Ascending aorta (tissue), 2 donors: Measurements from ENCODE around the gene DHRSX. TPM values are rescaled to one million over a fixed set of nuclear protein-coding genes. Genes with fewer than 3 reads are reported as not detected.
"Not testable (repeated sequence)": the region's sequence is repeated elsewhere in the genome, so short reads cannot be mapped to it uniquely, and the experiment has no call there.

Experiments used
- DNase-seq, 2 donors: peaks; one replicate each; pipeline ENCODE4 v3.0.0-alpha.2; 2019; ENCODE audit warnings: low spot score in 2 of 2
- H3K27ac ChIP-seq, 2 donors: fragments of 200-600 bp; sonication (generic); one replicate each; pipeline ENCODE4 v1.5.1; 2016 to 2017; ENCODE audit warnings: mild to moderate bottlenecking in 1 of 2
- H3K27me3 ChIP-seq: fragments of 200-600 bp; sonication (generic); one replicate; pipeline ENCODE4 v1.5.1; 2017
- H3K36me3 ChIP-seq, 2 donors: fragments of 200-600 bp; sonication (generic); one replicate each; pipeline ENCODE4 v1.5.1; 2016
- H3K4me1 ChIP-seq, 2 donors: fragments of 200-600 bp; sonication (generic); one replicate each; pipeline ENCODE4 v1.5.1; 2016 to 2017; ENCODE audit warnings: mild to moderate bottlenecking in 1 of 2
- H3K4me3 ChIP-seq, 2 donors: fragments of 200-600 bp; sonication (generic); one replicate each; pipeline ENCODE4 v1.5.1; 2016 to 2017; ENCODE audit warnings: mild to moderate bottlenecking in 1 of 2
- H3K9me3 ChIP-seq, 2 donors: fragments of 200-600 bp; sonication (generic); one replicate each; pipeline ENCODE4 v1.5.1; 2016
- intact Hi-C: fragments of 100-400 bp; cut with DNase I; formaldehyde crosslinking; loops from one replicate; pipeline ENCODE4 v1.15.1; 2023
- total RNA-seq: library from RNA; depleted of rRNA; stranded (reverse); fragments of >200 nt; gene quantifications from one replicate; pipeline ENCODE4 v1.1.0, GENCODE V29; 2016
- TF ChIP-seq, protein P1 (sequence below), 3 experiments: fragments of 200-600 bp in 2 of 3; fragments of 450-650 bp in 1 of 3; sonication (generic) in 2 of 3; IDR thresholded peaks; one replicate each; pipeline ENCODE4 v1.5.1; 2016 to 2019; ENCODE audit warnings: antibody characterized with exemption in 3 of 3, mild to moderate bottlenecking in 1 of 3, moderate library complexity in 1 of 3

Gene DHRSX
- total RNA-seq, 1 donor from 2014 or later = 13.4 TPM

DNA sequence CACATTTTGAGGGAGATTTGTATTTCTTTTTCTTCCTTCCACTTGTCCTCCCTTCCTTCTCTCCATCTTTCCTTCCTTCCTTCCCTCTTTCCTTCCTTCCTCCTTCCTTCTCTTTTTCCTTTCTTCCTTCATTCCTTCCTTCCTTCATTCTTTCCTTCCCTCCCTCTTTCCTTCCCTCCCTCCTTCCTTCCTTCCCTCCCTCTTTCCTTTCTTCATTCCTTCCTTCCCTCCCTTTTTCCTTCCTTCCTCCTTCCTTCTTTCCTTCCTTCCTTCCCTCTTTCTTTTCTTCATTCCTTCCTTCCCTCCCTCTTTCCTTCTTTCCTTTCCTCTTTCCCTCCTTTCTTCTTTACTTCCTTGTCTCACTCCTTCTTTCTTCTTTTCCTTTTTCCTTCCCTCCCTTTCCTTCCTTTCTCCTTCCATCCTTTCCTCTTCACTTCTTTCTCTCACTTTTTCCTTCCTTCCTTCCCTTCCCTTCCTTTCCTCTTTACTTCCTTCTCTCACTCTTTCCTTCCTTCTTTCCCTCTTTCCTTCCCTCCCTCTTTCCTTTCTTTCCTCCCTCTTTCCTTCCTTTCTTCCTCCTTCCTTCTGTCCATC lies 74.4 kb downstream of the DHRSX start:
- TF ChIP-seq, protein P1, sequence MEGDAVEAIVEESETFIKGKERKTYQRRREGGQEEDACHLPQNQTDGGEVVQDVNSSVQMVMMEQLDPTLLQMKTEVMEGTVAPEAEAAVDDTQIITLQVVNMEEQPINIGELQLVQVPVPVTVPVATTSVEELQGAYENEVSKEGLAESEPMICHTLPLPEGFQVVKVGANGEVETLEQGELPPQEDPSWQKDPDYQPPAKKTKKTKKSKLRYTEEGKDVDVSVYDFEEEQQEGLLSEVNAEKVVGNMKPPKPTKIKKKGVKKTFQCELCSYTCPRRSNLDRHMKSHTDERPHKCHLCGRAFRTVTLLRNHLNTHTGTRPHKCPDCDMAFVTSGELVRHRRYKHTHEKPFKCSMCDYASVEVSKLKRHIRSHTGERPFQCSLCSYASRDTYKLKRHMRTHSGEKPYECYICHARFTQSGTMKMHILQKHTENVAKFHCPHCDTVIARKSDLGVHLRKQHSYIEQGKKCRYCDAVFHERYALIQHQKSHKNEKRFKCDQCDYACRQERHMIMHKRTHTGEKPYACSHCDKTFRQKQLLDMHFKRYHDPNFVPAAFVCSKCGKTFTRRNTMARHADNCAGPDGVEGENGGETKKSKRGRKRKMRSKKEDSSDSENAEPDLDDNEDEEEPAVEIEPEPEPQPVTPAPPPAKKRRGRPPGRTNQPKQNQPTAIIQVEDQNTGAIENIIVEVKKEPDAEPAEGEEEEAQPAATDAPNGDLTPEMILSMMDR (IDR thresholded peaks at IDR 0.05) = no peak
- Histone ChIP-seq H3K27ac (no peak overlapping the region), H3K4me1 (no peaks in the 10 kb centered on the region), H3K36me3 (peaks cover 6 to 22% of the 10 kb centered on the region in 2 donors), H3K4me3 (no peak overlapping the region), H3K27me3 (no peaks in the 10 kb centered on the region), H3K9me3 (no peaks in the 10 kb centered on the region)
- intact Hi-C loops = no loop called here
- no peak for DNase-seq

GRCh38 chrX:2425286-2426071 lies 75.3 kb downstream of the DHRSX start:
- peaks cover 6 to 22% of the 10 kb centered on the region in 2 donors for H3K36me3 ChIP-seq
- no peaks in the 10 kb centered on the region for H3K9me3 ChIP-seq
- TF ChIP-seq, protein P1 (IDR thresholded peaks at IDR 0.05) = no peak
- no peak overlapping the region for H3K27ac ChIP-seq
- DNase-seq = no peak
- H3K27me3 ChIP-seq = no peaks in the 10 kb centered on the region
- no peak overlapping the region for H3K4me3 ChIP-seq
- intact Hi-C loops = no loop called here
- H3K4me1 ChIP-seq = no peaks in the 10 kb centered on the region

GRCh38 chrX:2424317-2424716 lies 76.5 kb downstream of the DHRSX start:
- Histone ChIP-seq H3K9me3 (no peaks in the 10 kb centered on the region), H3K27me3 (no peaks in the 10 kb centered on the region), H3K36me3 (peaks cover 6 to 22% of the 10 kb centered on the region in 2 donors), H3K4me1 (no peaks in the 10 kb centered on the region), H3K4me3 (no peak overlapping the region), H3K27ac (no peak overlapping the region)
- intact Hi-C loops = no loop called here
- no peak for DNase-seq
- TF ChIP-seq, protein P1 (IDR thresholded peaks at IDR 0.05) = no peak

- Histone ChIP-seq H3K36me3 (peaks cover 6 to 22% of the 10 kb centered on the region in 2 donors), H3K27me3 (no peaks in the 10 kb centered on the region), H3K4me1 (no peaks in the 10 kb centered on the region), H3K4me3 (no peak overlapping the region), H3K27ac (no peak overlapping the region), H3K9me3 (no peaks in the 10 kb centered on the region)
- no peak for DNase-seq
- TF ChIP-seq, protein P1 (IDR thresholded peaks at IDR 0.05) = no peak
- intact Hi-C loops = no loop called here
These were observed 76.9 kb downstream of the DHRSX start for GRCh38 chrX:2423899-2424298.

DNA sequence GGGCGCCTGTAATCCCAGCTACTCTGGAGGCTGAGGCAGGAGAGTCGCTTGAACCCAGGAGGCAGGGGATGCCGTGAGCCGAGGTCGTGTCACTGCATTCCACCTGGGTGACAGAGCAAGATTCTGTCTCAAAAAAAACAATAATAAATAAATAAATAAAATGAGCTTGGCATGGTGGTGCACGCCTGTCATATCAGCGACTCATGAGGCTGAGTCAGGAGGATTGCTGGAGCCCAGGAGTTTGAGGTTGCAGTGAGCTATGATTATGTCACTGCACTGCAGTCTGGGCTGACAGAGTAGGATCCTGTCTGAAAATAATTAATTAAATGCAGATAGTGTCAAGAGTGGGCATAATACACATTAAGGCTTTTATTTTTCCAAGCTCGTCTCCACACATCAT lies 77.5 kb downstream of the DHRSX start:
- no peak for DNase-seq
- Histone ChIP-seq H3K4me1 (no peaks in the 10 kb centered on the region), H3K4me3 (no peak overlapping the region), H3K27me3 (no peaks in the 10 kb centered on the region), H3K27ac (no peak overlapping the region), H3K9me3 (no peaks in the 10 kb centered on the region), H3K36me3 (peaks cover 6 to 22% of the 10 kb centered on the region in 2 donors)
- intact Hi-C loops = no loop called here
- TF ChIP-seq, protein P1 (IDR thresholded peaks at IDR 0.05) = no peak

DNA sequence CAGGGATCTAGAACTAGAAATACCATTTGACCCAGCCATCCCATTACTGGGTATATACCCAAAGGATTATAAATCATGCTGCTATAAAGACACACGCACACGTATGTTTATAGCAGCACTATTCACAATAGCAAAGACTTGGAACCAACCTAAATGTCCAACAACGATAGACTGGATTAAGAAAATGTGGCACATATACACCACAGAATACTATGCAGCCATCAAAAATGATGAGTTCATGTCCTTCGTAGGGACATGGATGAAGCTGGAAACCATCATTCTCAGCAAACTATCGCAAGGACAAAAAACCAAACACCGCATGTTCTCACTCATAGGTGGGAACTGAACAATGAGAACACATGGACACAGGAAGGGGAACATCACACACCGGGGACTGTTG lies 81.4 kb downstream of the DHRSX start:
- H3K4me1 ChIP-seq, H3K4me3 ChIP-seq, H3K27me3 ChIP-seq, DNase-seq, H3K27ac ChIP-seq, intact Hi-C loops, H3K9me3 ChIP-seq: not testable (repeated sequence)
- H3K36me3 ChIP-seq = peaks cover 0 to 10% of the 10 kb centered on the region in 2 donors
